H7 (cell line): Measurements from ENCODE around the gene CFHR5. TPM values are rescaled to one million over a fixed set of nuclear protein-coding genes. Genes with fewer than 3 reads are reported as not detected.
"Not testable (repeated sequence)": the region's sequence is repeated elsewhere in the genome, so short reads cannot be mapped to it uniquely, and the experiment has no call there.

Experiments used
- DNase-seq: peaks from one replicate; pipeline ENCODE4 v3.0.0; 2012
- H3K27me3 ChIP-seq: 2 replicates; pipeline ENCODE4 v1.6.0; 2011; ENCODE audit warnings: mild to moderate bottlenecking, low read length; ENCODE audit not compliant: control insufficient read depth, insufficient read depth
- H3K36me3 ChIP-seq: replicated peaks from 2 replicates; pipeline ENCODE4 v1.5.1; 2011; ENCODE audit warnings: low read length; ENCODE audit not compliant: control insufficient read depth, insufficient read depth
- H3K4me3 ChIP-seq: 2 replicates; pipeline ENCODE4 v1.5.1; 2011; ENCODE audit warnings: low read depth, mild to moderate bottlenecking, control low read depth, low read length, moderate library complexity; ENCODE audit not compliant: insufficient read depth
- total RNA-seq: library from RNA; depleted of rRNA; stranded (reverse); fragments of >200 nt; shearing (Covaris generic); gene quantifications from 2 replicates; pipeline ENCODE4 v1.2.3, GENCODE V29; 2014

CFHR5 gene
- total RNA-seq, 1 experiment from 2014 or later, result not detected

- no peaks in the 10 kb centered on the region for H3K27me3 ChIP-seq
- DNase-seq, result no peak
Observed at GRCh38 chr1:196997423-196997822, 20.1 kb downstream of the CFHR5 start.

GRCh38 chr1:197001828-197002227, 24.5 kb downstream of the CFHR5 start:
- Histone ChIP-seq H3K36me3 (no peaks in the 10 kb centered on the region), H3K27me3 (no peaks in the 10 kb centered on the region), H3K4me3 (no peak overlapping the region)
- DNase-seq, result no peak

More at GRCh38 chr1:196997423-196997822, 20.1 kb downstream of the CFHR5 start:
- H3K4me3 ChIP-seq, result no peak overlapping the region
- H3K36me3 ChIP-seq, result no peaks in the 10 kb centered on the region

GRCh38 chr1:197003132-197003531, 25.8 kb downstream of the CFHR5 start:
- no peak for DNase-seq

GRCh38 chr1:197008861-197009260, 31.5 kb downstream of the CFHR5 start:
- no peak for DNase-seq
- no peak overlapping the region for H3K4me3 ChIP-seq
- H3K27me3 ChIP-seq, result no peaks in the 10 kb centered on the region
- no peaks in the 10 kb centered on the region for H3K36me3 ChIP-seq

More at GRCh38 chr1:197003132-197003531, 25.8 kb downstream of the CFHR5 start:
- no peaks in the 10 kb centered on the region for H3K36me3 ChIP-seq
- no peaks in the 10 kb centered on the region for H3K27me3 ChIP-seq
- no peak overlapping the region for H3K4me3 ChIP-seq

GRCh38 chr1:197011614-197012013, 34.3 kb downstream of the CFHR5 start:
- Histone ChIP-seq H3K36me3 (no peaks in the 10 kb centered on the region), H3K27me3 (no peaks in the 10 kb centered on the region), H3K4me3 (no peak overlapping the region)
- DNase-seq, result no peak

GRCh38 chr1:197013234-197013633, 35.9 kb downstream of the CFHR5 start:
- DNase-seq, result no peak
- H3K36me3 ChIP-seq, result no peaks in the 10 kb centered on the region
- H3K27me3 ChIP-seq, result no peaks in the 10 kb centered on the region
- no peak overlapping the region for H3K4me3 ChIP-seq

- Histone ChIP-seq H3K36me3 (no peaks in the 10 kb centered on the region), H3K4me3 (no peak overlapping the region), H3K27me3 (no peaks in the 10 kb centered on the region)
- DNase-seq, result no peak
Observed at GRCh38 chr1:197016751-197017150, 39.4 kb downstream of the CFHR5 start.

- no peak for DNase-seq
- H3K27me3 ChIP-seq, result no peaks in the 10 kb centered on the region
- H3K36me3 ChIP-seq, result no peaks in the 10 kb centered on the region
- H3K4me3 ChIP-seq, result no peak overlapping the region
Observed at GRCh38 chr1:197017558-197018146, 40.3 kb downstream of the CFHR5 start.

GRCh38 chr1:197021716-197022115, 44.4 kb downstream of the CFHR5 start:
- no peaks in the 10 kb centered on the region for H3K27me3 ChIP-seq
- DNase-seq, result no peak
- no peak overlapping the region for H3K4me3 ChIP-seq
- H3K36me3 ChIP-seq, result no peaks in the 10 kb centered on the region

- DNase-seq, result no peak
- H3K27me3 ChIP-seq, result no peaks in the 10 kb centered on the region
- no peak overlapping the region for H3K4me3 ChIP-seq
- H3K36me3 ChIP-seq, result no peaks in the 10 kb centered on the region
Observed at GRCh38 chr1:197024460-197024859, 47.1 kb downstream of the CFHR5 start.

GRCh38 chr1:197027359-197027758, 50.0 kb downstream of the CFHR5 start:
- Histone ChIP-seq H3K36me3 (no peaks in the 10 kb centered on the region), H3K27me3 (no peaks in the 10 kb centered on the region), H3K4me3 (no peak overlapping the region)
- no peak for DNase-seq

GRCh38 chr1:197029749-197030148, 52.4 kb downstream of the CFHR5 start:
- DNase-seq, result no peak
- Histone ChIP-seq H3K27me3 (no peaks in the 10 kb centered on the region), H3K36me3 (no peaks in the 10 kb centered on the region), H3K4me3 (no peak overlapping the region)

GRCh38 chr1:197034631-197035339, 57.4 kb downstream of the CFHR5 start:
- not testable (repeated sequence) for DNase-seq, H3K4me3 ChIP-seq, H3K36me3 ChIP-seq, H3K27me3 ChIP-seq

GRCh38 chr1:197036861-197037260, 59.5 kb downstream of the CFHR5 start:
- DNase-seq, result no peak
- no peak overlapping the region for H3K4me3 ChIP-seq
- no peaks in the 10 kb centered on the region for H3K36me3 ChIP-seq
- H3K27me3 ChIP-seq, result no peaks in the 10 kb centered on the region

GRCh38 chr1:197041486-197042353, 64.4 kb downstream of the CFHR5 start:
- H3K4me3 ChIP-seq, result no peak overlapping the region
- no peaks in the 10 kb centered on the region for H3K27me3 ChIP-seq
- H3K36me3 ChIP-seq, result no peaks in the 10 kb centered on the region
- DNase-seq, result no peak
